Measurements from ENCODE around the gene PI4K2A. TPM values are rescaled to one million over a fixed set of nuclear protein-coding genes. Genes with fewer than 3 reads are reported as not detected.

The PI4K2A gene
- total and polyA plus RNA-seq, 2 donors (not counting 1 experiment from before 2014, with no cell fraction given): 7.9 to 17.7 TPM

- no peaks in the 10 kb centered on the region for H3K27me3 ChIP-seq (replicated peaks in 1 of 4; ENCODE audit: control extremely low read depth in 1 of 4, control insufficient read depth in 3 of 4, insufficient read depth in 4 of 4, low read length in 3 of 4)
- Mint-ChIP-seq H3K9me3 (ENCODE audit: insufficient read depth) (no peaks in the 10 kb centered on the region), H3K4me1 (no peaks in the 10 kb centered on the region), H3K4me3 (no peak overlapping the region), H3K27me3 (peaks cover under 1% of the 10 kb centered on the region), H3K27ac (no peak overlapping the region)
- H4K20me1 ChIP-seq (ENCODE audit: control insufficient read depth, insufficient read depth, low read length, poor library complexity, severe bottlenecking): no peaks in the 10 kb centered on the region
- ATAC-seq (ENCODE audit: low read depth): no peak
- TF ChIP-seq CTCF (IDR thresholded peaks at IDR 0.05) (no peak), EZH2 (IDR thresholded peaks at IDR 0.05; ENCODE audit: borderline replicate concordance, insufficient read depth, low read depth, low read length, poor library complexity, severe bottlenecking) (no peak)
- CTCF ChIA-PET: no interaction called here
- intact Hi-C loops (cut with micrococcal nuclease): no loop called here
- H3K4me1 ChIP-seq (ENCODE audit: control insufficient read depth in 2 of 2, insufficient read depth in 2 of 2, low read length in 2 of 2): no peaks in the 10 kb centered on the region
- H3K79me2 ChIP-seq (ENCODE audit: control insufficient read depth, insufficient read depth, low read length): no peaks in the 10 kb centered on the region
- H2AFZ ChIP-seq (ENCODE audit: insufficient read depth, low read depth, low read length, poor library complexity, severe bottlenecking): no peak overlapping the region
- no CpG with 5 or more reads among the region's 1 CpG for WGBS (ENCODE audit: insufficient coverage)
- H3K36me3 ChIP-seq (replicated peaks in 1 of 2; ENCODE audit: control extremely low read depth in 1 of 2, control insufficient read depth in 1 of 2, extremely low read depth in 1 of 2, insufficient read depth in 2 of 2, low read length in 1 of 2): no peaks in the 10 kb centered on the region
- H3K4me3 ChIP-seq (ENCODE audit: control extremely low read depth in 1 of 5, extremely low read depth in 1 of 5, insufficient read depth in 1 of 5, low read depth in 2 of 5, low read length in 4 of 5): no peak overlapping the region
- no peak for DNase-seq
- H3K9me3 ChIP-seq (ENCODE audit: control extremely low read depth in 1 of 3, control insufficient read depth in 2 of 3, insufficient read depth in 1 of 3, low read length in 2 of 3): no peaks in the 10 kb centered on the region
- POLR2A ChIA-PET: interaction anchor here (0.6 kb wide), 1 partner anchor 1008 kb away, joined by 6 read pairs; no protein-coding TSS in a partner anchor
- H3K9ac ChIP-seq (ENCODE audit: low read length): no peak overlapping the region
- H3K27ac ChIP-seq (ENCODE audit: low read length in 2 of 2): no peak overlapping the region
- no peak overlapping the region for H3K4me2 ChIP-seq (replicated peaks; ENCODE audit: low read depth, low read length, poor library complexity, severe bottlenecking)
These were observed 39.9 kb upstream of the PI4K2A start for GRCh38 chr10:97600616-97601015.

DNA sequence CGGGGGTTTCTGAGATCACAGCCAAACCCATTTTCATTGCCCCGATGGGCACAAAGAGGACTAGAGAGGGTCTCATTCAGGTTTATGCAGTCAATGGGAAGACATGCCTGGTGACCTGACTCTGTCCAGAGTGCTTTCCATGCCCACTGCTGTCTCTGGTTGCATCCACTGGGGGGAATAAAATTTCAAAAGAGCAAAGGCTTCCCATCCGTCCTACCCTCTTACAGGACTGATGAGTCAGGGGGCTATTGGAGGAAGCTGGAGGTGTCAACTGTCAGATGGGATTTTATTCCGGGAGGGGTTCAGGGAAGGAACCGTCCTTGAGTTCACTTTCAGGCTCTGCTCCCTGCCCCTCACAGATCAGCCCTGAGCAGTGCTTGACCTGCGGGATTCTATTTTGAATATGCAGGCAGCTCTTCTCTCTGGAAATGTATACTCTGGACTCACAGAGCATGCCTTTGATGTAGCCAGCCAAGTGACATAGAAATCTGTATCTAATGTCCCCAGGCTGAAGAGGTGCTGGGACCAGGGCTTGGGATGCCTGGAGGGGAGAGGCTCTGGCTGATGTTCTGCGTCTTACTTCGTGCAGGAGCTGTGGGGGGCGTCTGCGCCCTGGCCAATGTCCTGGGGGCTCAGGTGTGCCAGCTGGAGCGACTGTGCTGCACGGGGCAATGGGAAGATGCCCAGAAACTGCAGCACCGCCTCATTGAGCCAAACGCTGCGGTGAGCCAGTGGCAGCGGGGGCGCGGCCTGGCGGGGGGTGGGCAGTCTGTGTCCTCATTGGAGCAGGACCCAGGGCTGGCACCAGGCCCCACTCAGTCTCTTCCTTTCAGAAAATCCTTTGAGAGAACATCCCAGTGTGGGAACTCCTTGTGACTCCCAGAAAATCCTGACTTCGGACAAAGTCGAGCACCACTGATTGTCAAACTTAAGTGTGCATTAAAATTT, 38.9 kb upstream of the PI4K2A start:
- ChIA-PET CTCF (no interaction called here), POLR2A (no interaction called here)
- Histone ChIP-seq H3K36me3 (replicated peaks in 1 of 2; ENCODE audit: control extremely low read depth in 1 of 2, control insufficient read depth in 1 of 2, extremely low read depth in 1 of 2, insufficient read depth in 2 of 2, low read length in 1 of 2) (no peaks in the 10 kb centered on the region), H3K27me3 (replicated peaks in 1 of 4; ENCODE audit: control extremely low read depth in 1 of 4, control insufficient read depth in 3 of 4, insufficient read depth in 4 of 4, low read length in 3 of 4) (no peaks in the 10 kb centered on the region), H3K9me3 (ENCODE audit: control extremely low read depth in 1 of 3, control insufficient read depth in 2 of 3, insufficient read depth in 1 of 3, low read length in 2 of 3) (no peaks in the 10 kb centered on the region), H3K79me2 (ENCODE audit: control insufficient read depth, insufficient read depth, low read length) (no peaks in the 10 kb centered on the region), H3K4me2 (replicated peaks; ENCODE audit: low read depth, low read length, poor library complexity, severe bottlenecking) (no peak overlapping the region), H3K27ac (ENCODE audit: low read length in 2 of 2) (no peak overlapping the region), H2AFZ (ENCODE audit: insufficient read depth, low read depth, low read length, poor library complexity, severe bottlenecking) (no peak overlapping the region), H3K4me1 (ENCODE audit: control insufficient read depth in 2 of 2, insufficient read depth in 2 of 2, low read length in 2 of 2) (no peaks in the 10 kb centered on the region), H3K4me3 (ENCODE audit: control extremely low read depth in 1 of 5, extremely low read depth in 1 of 5, insufficient read depth in 1 of 5, low read depth in 2 of 5, low read length in 4 of 5) (no peak overlapping the region), H4K20me1 (ENCODE audit: control insufficient read depth, insufficient read depth, low read length, poor library complexity, severe bottlenecking) (no peaks in the 10 kb centered on the region), H3K9ac (ENCODE audit: low read length) (no peak overlapping the region)
- intact Hi-C loops (cut with micrococcal nuclease): no loop called here
- Mint-ChIP-seq H3K27ac (no peak overlapping the region), H3K9me3 (ENCODE audit: insufficient read depth) (no peaks in the 10 kb centered on the region), H3K4me3 (no peak overlapping the region), H3K4me1 (no peaks in the 10 kb centered on the region), H3K27me3 (peaks cover 3% of the 10 kb centered on the region)
- ATAC-seq (ENCODE audit: low read depth) (no peak), DNase-seq (no peak)
- TF ChIP-seq CTCF (IDR thresholded peaks at IDR 0.05) (no peak), EZH2 (IDR thresholded peaks at IDR 0.05; ENCODE audit: borderline replicate concordance, insufficient read depth, low read depth, low read length, poor library complexity, severe bottlenecking) (no peak)
- 93% methylated on average over 20 of the region's 21 CpGs for WGBS (ENCODE audit: insufficient coverage)

All from B cell (primary cell).